ENCODE results near the gene TMEM164. TPM values are rescaled to one million over a fixed set of nuclear protein-coding genes. Genes with fewer than 3 reads are reported as not detected.
A peak's percentile ranks its signal among the peaks of the same experiment; 100 is the strongest.

Gene TMEM164
- total RNA-seq, 1 donor from 2014 or later, result 12.8 TPM

DNA sequence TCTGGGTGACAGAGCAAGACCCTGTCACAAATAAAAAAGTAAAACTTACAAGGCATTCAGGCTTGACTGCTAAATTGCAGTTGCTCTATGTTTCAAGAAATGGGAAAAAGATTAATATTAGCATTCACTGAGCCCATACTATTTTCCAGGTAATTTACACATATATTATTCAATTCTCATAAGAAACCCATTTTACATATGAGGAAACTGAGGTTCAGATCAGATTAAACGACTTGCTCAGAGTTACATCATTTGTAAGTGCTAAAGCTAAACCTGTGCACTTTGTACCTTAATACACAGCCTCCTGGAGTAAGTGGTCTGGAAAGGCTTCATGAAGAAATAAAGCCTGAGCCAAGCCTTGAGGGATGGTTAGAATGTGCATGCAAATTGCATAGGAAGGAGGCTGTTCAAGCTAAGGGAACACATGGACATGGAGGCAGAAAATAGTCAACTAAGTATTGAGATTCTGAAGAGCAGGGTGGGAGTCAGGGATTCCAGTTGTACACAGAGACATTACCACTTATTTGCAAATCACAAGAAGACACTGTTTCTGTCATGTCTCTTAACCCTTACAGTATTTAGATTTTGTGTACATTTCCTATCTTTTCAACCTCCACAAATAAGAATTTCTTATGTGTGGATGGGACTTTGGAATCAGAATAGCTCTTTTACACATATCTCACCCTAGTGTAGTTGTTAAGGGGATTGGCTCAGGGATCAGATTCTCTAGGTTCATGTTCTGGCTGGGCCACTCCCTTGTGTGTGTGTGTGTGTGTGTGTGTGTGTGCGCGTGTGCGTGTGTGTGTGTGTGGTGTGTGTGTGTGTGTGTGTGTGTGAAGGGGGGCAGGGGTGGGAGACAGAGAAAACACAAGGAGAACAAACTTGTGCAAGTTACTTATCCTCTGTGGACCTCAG, 113.4 kb downstream of the TMEM164 start:
- DNase-seq (ENCODE audit: low spot score) (no peak), ATAC-seq (no peak)
- intact Hi-C loops (cut with DNase I), result no loop called here

DNA sequence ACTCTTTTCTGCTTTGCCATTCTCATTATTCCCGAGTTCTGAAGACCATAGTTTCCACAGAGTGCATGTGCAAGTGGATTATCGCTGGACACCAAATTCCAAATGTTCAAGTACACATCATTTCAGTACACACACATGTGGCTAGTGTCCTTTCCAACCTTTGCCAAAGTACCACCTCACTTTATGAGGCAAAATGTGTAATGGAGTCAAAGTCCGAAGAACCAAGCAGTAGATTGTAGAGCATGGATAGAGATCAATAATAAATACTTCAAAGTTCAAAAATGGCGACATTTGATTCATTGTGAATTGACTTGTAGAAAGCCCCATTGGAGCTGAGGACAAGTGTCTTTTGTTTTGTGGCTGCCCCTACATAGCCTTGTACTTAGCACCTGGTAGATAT, 115.6 kb downstream of the TMEM164 start:
- intact Hi-C loops (cut with DNase I), result no loop called here
- DNase-seq (ENCODE audit: low spot score) (no peak), ATAC-seq (no peak)

- ATAC-seq, result no peak
- intact Hi-C loops (cut with DNase I), result no loop called here
- DNase-seq (ENCODE audit: low spot score), result no peak
These were observed 116.6 kb downstream of the TMEM164 start for GRCh38 chrX:110119480-110119879.

DNA sequence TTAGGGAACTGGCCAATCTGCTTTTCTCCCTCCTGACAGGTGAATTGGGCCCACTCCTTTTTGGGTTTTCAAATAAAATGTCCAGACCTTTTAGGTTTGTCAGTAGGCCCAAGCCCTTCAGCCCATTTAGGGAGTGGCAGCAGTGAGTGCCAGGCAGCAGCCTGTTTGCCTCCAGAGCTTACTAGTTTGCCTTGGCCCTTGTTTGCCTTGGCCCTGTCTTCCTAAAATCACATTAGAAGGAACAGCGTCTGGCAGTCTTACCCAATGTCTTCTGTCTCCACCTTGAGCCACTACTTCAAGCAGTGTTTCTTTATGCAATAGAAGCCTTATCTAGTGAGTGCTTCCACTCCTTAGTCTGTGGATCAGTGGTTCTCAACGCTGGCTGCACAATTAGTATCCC, 117.1 kb downstream of the TMEM164 start:
- peak; percentile 45 for ATAC-seq
- intact Hi-C loops (cut with DNase I), result no loop called here
- no peak for DNase-seq (ENCODE audit: low spot score)

GRCh38 chrX:110123331-110123782, 120.4 kb downstream of the TMEM164 start:
- ATAC-seq (no peak), DNase-seq (ENCODE audit: low spot score) (no peak)
- intact Hi-C loops (cut with DNase I), result no loop called here

DNA sequence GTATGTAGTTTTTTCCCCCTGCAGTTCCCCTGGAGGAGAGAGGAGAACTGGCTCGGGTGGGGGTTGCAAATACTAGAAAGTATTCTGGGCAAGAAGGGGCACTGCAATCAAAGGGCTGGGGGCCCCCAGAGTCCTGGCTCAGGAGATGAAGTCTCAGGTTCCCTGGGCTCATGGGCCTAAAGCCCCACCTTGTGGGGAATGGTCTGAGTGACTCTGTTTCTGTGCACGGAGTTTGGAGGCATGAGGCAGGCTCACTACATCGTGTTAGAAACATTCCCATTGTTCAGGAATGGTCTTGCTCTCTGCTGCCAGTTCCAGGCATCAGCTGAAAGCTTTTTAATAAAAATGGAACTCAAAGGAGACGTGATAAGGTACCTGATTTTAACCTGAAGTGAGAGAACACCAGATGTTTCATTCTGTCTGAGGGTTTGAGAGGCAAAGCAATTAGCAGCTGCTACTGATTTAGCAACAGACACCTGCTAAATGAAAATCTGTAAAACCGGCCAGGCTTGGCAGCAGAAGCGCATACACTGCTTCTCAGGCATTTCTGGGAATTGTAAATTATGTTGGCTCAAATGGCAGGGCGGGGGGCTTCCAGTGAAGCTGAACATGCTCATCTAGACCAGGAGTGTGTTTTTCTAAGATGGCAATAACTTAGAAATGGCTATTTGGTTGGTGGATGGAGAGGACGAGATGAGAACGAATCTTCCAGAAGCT, 122.7 kb downstream of the TMEM164 start:
- ATAC-seq (no peak), DNase-seq (ENCODE audit: low spot score) (no peak)
- intact Hi-C loops (cut with DNase I), result no loop called here

DNA sequence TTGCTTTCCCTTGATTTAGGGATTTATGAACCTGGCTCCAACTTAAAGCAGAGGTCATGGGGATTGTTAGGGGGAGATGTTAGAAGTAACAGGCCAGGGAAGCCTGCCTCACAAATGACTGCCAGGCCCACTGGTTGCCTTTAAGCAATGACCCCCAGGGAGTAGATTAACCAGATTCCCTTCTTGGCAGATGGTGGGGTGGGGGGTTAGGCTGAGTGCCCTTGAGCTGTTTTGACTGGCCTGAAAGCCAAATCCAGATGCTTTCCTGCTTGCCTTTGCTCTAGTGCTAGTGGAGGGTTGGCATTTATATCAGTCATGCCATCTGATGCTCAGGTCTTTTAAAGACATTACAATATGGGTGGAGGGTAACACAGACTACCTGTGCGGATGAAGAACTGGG, 128.1 kb downstream of the TMEM164 start:
- intact Hi-C loops (cut with DNase I), result no loop called here
- no peak for ATAC-seq
- DNase-seq (ENCODE audit: low spot score), result no peak

- ATAC-seq (no peak), DNase-seq (ENCODE audit: low spot score) (no peak)
- intact Hi-C loops (cut with DNase I), result no loop called here
These were observed 129.7 kb downstream of the TMEM164 start for GRCh38 chrX:110132450-110133114.

DNA sequence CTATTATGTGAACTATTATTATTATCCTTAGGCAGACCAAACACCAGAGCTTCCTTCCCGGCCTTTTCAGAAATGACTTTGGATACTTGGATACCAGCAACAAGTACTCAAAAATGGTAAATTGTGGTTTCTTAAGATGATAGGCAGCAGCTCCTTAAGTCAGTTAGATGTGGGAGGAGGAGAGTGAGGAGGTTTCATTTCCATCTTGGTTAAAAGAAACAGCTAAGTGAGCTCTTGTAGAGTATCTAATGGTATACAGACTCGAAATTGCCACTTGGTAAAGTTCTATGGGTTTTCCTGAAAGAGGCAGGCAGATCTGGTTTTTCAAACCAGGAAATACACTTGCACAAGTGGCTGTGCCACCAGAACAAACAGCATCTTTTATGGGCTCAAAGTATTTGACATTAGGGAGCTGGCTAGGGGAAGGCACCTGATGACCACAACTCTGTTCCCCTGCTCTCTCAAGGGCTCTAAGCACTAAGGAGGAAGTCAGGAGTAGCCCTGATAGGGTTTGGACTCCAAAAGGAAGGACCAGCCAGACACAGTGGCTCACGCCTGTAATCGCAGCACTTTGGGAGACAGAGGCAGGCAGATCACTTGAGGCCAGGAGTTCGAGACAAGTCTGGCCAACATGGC, 130.9 kb downstream of the TMEM164 start:
- intact Hi-C loops (cut with DNase I), result no loop called here
- no peak for ATAC-seq

DNA sequence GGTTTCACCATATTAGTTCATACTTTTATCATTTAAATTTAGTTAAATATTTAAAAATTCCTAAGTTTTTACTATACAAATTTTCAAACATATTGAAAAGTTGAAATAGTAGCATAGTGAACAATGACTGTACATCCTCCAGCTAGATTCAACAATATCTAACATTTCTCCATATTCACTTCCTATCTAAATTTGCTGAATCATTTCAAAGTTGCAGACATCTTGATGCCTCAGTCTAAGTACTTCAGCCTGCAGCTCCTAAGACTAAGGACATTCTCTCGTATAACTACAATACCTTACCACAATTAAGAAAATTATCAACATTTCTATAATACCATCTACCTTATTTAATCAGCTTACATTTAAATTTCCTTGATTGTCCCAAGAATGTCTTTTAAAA, 132.7 kb downstream of the TMEM164 start:
- DNase-seq (ENCODE audit: low spot score), result no peak
- no peak for ATAC-seq
- intact Hi-C loops (cut with DNase I), result no loop called here

More for the DNA sequence above, 130.9 kb downstream of the TMEM164 start:
- DNase-seq (ENCODE audit: low spot score), result no peak

- no peak for DNase-seq (ENCODE audit: low spot score)
- no peak for ATAC-seq
- intact Hi-C loops (cut with DNase I), result no loop called here
These were observed 133.2 kb downstream of the TMEM164 start for GRCh38 chrX:110136136-110136535.

- ATAC-seq, result no peak
- intact Hi-C loops (cut with DNase I), result no loop called here
- DNase-seq (ENCODE audit: low spot score), result no peak
These were observed 135.6 kb downstream of the TMEM164 start for GRCh38 chrX:110138557-110138956.

- intact Hi-C loops (cut with DNase I), result no loop called here
- DNase-seq (ENCODE audit: low spot score) (no peak), ATAC-seq (no peak)
These were observed 136.3 kb downstream of the TMEM164 start for GRCh38 chrX:110139172-110139571.

GRCh38 chrX:110142096-110142495, 139.2 kb downstream of the TMEM164 start:
- ATAC-seq, result no peak

DNA sequence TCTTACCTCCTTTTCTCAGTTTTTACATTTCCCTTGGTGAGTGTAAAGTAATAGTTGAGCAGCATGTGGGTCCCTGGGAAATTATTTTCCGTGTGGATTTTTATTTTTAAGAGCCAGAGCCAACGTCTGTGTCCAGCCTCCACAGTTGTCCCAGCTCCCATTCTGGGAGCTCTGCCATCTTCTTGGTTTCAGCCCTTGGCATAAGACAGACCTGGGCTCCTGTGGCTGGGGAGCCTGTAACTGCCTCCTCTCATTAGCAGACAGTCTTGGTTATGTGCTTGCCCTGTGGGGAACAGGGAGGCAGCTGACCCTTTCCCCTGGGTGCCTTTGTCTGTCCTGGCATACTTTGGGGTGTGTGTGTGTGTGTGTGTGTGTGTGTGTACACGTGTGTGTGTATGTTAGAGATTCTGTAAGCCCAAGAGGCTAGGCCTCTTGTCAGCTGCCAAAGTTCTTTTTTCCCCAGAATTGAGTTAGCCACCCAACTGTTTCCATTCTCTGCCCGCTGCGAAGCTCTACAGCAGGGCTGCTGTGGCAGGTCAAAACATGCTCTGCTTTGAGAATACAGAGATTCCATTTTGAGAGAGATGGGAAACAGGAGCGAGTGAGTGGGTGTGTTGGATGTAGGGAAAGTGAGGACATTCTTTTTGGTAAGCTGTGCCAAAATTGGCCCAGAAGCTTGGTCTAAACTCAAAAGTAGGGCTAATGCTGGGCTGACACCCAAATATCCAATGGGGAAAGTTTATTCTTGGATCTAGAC, 140.7 kb downstream of the TMEM164 start:
- ATAC-seq, result peak; percentile 25
- DNase-seq (ENCODE audit: low spot score), result no peak
- intact Hi-C loops (cut with DNase I), result no loop called here

More at GRCh38 chrX:110142096-110142495, 139.2 kb downstream of the TMEM164 start:
- no peak for DNase-seq (ENCODE audit: low spot score)
- intact Hi-C loops (cut with DNase I), result no loop called here

DNA sequence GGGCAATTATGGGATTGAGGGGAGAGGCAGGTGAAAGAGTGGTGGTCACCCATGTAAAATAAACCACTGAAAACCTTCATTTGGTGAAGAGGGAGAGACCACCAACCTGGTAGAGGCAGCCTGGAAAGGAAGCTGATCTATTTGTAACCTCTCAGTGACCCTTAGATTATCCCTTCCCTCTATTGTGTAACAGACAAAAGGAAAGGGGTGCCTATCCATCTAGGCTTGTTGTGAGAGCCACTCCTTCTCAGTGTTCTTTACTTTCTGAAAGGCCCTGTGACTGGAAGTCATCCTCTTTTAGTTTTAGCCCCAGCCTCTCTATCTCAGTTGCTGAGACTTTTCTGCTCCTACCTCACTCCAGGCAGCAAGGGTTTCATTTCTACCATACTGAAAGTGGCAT, 142.4 kb downstream of the TMEM164 start:
- intact Hi-C loops (cut with DNase I), result no loop called here
- no peak for DNase-seq (ENCODE audit: low spot score)
- ATAC-seq, result no peak

GRCh38 chrX:110145854-110146253, 142.9 kb downstream of the TMEM164 start:
- DNase-seq (ENCODE audit: low spot score) (no peak), ATAC-seq (peak; percentile 64)
- intact Hi-C loops (cut with DNase I), result no loop called here

GRCh38 chrX:110146521-110146920, 143.6 kb downstream of the TMEM164 start:
- ATAC-seq (peak; percentile 88), DNase-seq (ENCODE audit: low spot score) (no peak)
- intact Hi-C loops (cut with DNase I), result no loop called here

GRCh38 chrX:110153244-110153643, 150.3 kb downstream of the TMEM164 start:
- DNase-seq (ENCODE audit: low spot score), result no peak
- intact Hi-C loops (cut with DNase I), result no loop called here
- ATAC-seq, result no peak

Data from sciatic nerve (tissue), 2 donors.